ENCODE measurements around the gene SDHC.

The SDHC gene

DNA sequence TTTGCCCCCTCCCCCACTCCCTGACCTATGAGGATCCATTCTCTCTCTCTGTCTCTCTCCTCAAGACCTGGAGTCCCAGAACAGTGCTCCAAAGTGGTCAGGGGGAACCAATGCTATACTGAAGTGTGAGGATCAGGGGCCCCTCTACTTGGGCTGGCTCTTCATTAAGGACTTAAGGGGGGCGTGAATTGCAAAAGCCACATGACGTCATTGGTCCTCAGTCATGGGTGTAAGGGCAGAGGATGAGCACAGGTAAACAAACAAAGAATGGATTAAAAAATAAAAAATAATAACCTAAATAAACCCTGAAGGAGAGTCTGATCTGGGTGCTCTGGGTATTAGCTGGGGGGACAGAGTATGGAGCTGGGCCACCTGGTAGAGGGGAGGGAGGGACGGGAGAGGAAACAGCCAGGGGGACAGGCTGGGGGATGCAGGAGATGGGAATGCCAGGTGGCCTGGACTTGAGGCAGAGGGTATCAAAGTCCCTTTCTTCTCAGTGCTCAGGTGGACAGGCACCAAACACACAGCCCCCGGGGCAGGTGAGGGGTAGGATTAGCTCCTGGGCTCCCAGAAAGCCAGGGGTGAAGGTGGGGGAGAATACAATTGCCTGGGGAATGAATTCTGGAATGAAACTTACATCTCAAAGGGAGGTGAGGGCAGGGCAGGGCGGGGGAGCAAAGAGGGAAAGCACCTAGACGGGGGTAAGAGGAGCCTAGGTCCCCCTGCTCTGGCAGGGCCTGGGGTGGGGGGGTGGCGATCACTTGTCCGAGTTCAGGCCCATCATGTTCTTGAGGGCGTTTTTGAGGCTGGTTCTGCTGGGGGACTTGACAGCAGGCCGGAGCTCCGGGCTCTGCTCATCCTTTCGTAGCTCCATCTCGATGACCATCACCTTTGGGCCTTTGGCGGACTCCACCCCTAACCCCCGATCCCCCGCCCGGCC, 9.0 kb upstream of the SDHC start:
- H3K36me3 ChIP-seq = no peaks in the 10 kb centered on the region
- H3K27ac ChIP-seq = no peak overlapping the region
- no peaks in the 10 kb centered on the region for H3K9me3 ChIP-seq (ENCODE audit: severe bottlenecking)
- no peak overlapping the region for H3K4me3 ChIP-seq (ENCODE audit: low read depth, low read length)
- no peak for DNase-seq
- no peaks in the 10 kb centered on the region for H3K27me3 ChIP-seq (ENCODE audit: insufficient read depth, low read depth, severe bottlenecking)
- TF ChIP-seq, protein P1, sequence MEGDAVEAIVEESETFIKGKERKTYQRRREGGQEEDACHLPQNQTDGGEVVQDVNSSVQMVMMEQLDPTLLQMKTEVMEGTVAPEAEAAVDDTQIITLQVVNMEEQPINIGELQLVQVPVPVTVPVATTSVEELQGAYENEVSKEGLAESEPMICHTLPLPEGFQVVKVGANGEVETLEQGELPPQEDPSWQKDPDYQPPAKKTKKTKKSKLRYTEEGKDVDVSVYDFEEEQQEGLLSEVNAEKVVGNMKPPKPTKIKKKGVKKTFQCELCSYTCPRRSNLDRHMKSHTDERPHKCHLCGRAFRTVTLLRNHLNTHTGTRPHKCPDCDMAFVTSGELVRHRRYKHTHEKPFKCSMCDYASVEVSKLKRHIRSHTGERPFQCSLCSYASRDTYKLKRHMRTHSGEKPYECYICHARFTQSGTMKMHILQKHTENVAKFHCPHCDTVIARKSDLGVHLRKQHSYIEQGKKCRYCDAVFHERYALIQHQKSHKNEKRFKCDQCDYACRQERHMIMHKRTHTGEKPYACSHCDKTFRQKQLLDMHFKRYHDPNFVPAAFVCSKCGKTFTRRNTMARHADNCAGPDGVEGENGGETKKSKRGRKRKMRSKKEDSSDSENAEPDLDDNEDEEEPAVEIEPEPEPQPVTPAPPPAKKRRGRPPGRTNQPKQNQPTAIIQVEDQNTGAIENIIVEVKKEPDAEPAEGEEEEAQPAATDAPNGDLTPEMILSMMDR (IDR thresholded peaks at IDR 0.05; ENCODE audit: low read depth, low read length) = no peak

DNA sequence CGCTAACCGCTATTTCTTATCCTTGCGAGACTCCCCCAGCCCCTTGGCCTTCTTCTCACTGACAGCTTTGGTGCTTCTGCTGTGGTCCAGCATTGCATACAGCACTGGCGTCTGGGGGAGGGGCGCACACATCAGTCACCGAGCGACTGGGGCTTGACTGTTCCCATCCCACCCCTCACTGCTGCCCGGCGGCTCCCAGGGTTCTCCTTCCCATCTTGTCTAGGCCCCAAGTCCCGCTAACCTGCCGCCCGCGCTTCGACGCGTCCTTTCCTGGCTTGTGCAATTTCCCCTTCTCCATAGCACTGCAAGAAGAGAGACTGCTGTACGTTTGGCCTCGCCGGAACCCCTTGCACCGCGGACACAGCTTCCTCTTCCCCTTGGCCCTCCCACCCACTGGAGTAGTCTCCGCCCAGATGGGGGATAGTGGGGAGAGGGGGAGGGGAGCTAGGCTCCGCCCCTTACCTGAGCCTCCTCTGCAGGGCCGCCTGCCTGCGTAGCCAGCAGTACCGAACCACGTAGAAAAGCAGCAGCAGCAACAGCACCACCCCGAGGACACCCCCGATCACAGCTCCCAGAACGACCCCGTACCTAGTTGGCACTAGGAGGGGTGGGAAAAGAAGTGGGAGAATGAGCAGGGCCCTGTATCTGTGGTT, 8.2 kb upstream of the SDHC start:
- TF ChIP-seq, protein P1 (IDR thresholded peaks at IDR 0.05; ENCODE audit: low read depth, low read length) = no peak
- Histone ChIP-seq H3K9me3 (ENCODE audit: severe bottlenecking) (no peaks in the 10 kb centered on the region), H3K4me3 (ENCODE audit: low read depth, low read length) (no peak overlapping the region), H3K27me3 (ENCODE audit: insufficient read depth, low read depth, severe bottlenecking) (no peaks in the 10 kb centered on the region), H3K27ac (no peak overlapping the region), H3K36me3 (no peaks in the 10 kb centered on the region)
- peak; percentile 24 for DNase-seq

DNA sequence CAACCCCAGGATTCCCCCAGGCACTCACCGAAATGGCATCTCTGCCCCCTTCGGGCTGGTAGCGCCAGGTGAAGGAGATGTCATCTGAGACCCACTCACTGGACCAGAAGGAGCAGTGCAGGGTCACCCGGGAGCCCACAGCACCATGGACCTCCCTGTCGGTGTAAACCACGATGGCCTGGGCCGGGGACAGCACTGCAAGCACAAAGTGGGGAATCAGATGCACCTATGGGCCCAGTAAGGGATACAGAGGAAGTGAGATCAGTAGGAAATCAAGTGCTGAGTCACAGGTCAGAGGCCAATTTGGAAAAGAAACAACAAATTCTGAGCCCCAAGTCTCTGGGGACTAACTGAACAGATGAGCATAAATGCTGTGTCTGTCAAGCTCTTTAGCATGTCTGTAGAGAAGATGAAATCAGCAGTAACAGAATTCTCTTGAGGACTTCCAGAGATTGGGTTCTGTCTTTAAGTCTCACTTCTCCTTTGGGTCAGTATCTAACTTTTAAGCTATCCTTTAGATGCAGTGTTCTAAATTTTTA, 6.9 kb upstream of the SDHC start:
- Histone ChIP-seq H3K36me3 (no peaks in the 10 kb centered on the region), H3K4me3 (ENCODE audit: low read depth, low read length) (no peak overlapping the region), H3K9me3 (ENCODE audit: severe bottlenecking) (no peaks in the 10 kb centered on the region), H3K27me3 (ENCODE audit: insufficient read depth, low read depth, severe bottlenecking) (no peaks in the 10 kb centered on the region), H3K27ac (no peak overlapping the region)
- TF ChIP-seq, protein P1 (IDR thresholded peaks at IDR 0.05; ENCODE audit: low read depth, low read length) = no peak
- DNase-seq = no peak

- H3K27me3 ChIP-seq (ENCODE audit: insufficient read depth, low read depth, severe bottlenecking) = no peaks in the 10 kb centered on the region
- no peak for DNase-seq
- no peak overlapping the region for H3K4me3 ChIP-seq (ENCODE audit: low read depth, low read length)
- H3K36me3 ChIP-seq = no peaks in the 10 kb centered on the region
- TF ChIP-seq, protein P1 (IDR thresholded peaks at IDR 0.05; ENCODE audit: low read depth, low read length) = no peak
- H3K27ac ChIP-seq = no peak overlapping the region
- H3K9me3 ChIP-seq (ENCODE audit: severe bottlenecking) = no peaks in the 10 kb centered on the region
Measured at GRCh38 chr1:161307892-161308638, 6.1 kb upstream of the SDHC start.

- Histone ChIP-seq H3K36me3 (peaks cover 3% of the 10 kb centered on the region; the same call in 1 of the 2 replicates), H3K9me3 (ENCODE audit: severe bottlenecking) (no peaks in the 10 kb centered on the region), H3K27ac (no peak within 1 kb of the TSS), H3K4me3 (ENCODE audit: low read depth, low read length) (no peak within 1 kb of the TSS), H3K27me3 (ENCODE audit: insufficient read depth, low read depth, severe bottlenecking) (no peaks in the 10 kb centered on the region)
- TF ChIP-seq, protein P1 (IDR thresholded peaks at IDR 0.05; ENCODE audit: low read depth, low read length) = no peak
- DNase-seq = no peak
Measured at GRCh38 chr1:161309868-161310267, 4.3 kb upstream of the SDHC start, which contains the start of gene MPZ. TSS of gene MPZ (minus strand) at chr1:161309968. CDS start at chr1:161309905, 63 bp downstream.

Measured in WERI-Rb-1 (cell line).